ENCODE measurements around the gene ZNF485.

The ZNF485 gene

GRCh38 chr10:43658227-43658626 lies 52.0 kb downstream of the ZNF485 start:
- no peaks in the 10 kb centered on the region for H3K27me3 ChIP-seq (ENCODE audit: control insufficient read depth in 2 of 2, insufficient read depth in 2 of 2, low read length in 2 of 2)
- H3K27ac ChIP-seq (ENCODE audit: low read depth in 2 of 2, low read length in 2 of 2) = no peak overlapping the region
- no peaks in the 10 kb centered on the region for H3K4me1 ChIP-seq (ENCODE audit: control insufficient read depth in 2 of 2, insufficient read depth in 2 of 2, low read length in 2 of 2)
- no peaks in the 10 kb centered on the region for H3K9me3 ChIP-seq (ENCODE audit: control insufficient read depth in 2 of 2, low read length in 2 of 2)
- H3K36me3 ChIP-seq (ENCODE audit: control insufficient read depth in 2 of 2, insufficient read depth in 2 of 2, low read length in 2 of 2) = no peaks in the 10 kb centered on the region
- H3K9ac ChIP-seq (ENCODE audit: low read depth in 1 of 2, low read length in 2 of 2) = no peak overlapping the region
- no peak overlapping the region for H3K4me3 ChIP-seq (ENCODE audit: low read length in 2 of 2)

GRCh38 chr10:43665054-43665453 lies 58.8 kb downstream of the ZNF485 start:
- no peaks in the 10 kb centered on the region for H3K4me1 ChIP-seq (ENCODE audit: control insufficient read depth in 2 of 2, insufficient read depth in 2 of 2, low read length in 2 of 2)
- no peaks in the 10 kb centered on the region for H3K36me3 ChIP-seq (ENCODE audit: control insufficient read depth in 2 of 2, insufficient read depth in 2 of 2, low read length in 2 of 2)
- peaks cover 3% of the 10 kb centered on the region in 2 donors for H3K27me3 ChIP-seq (ENCODE audit: control insufficient read depth in 2 of 2, insufficient read depth in 2 of 2, low read length in 2 of 2)
- H3K27ac ChIP-seq (ENCODE audit: low read depth in 2 of 2, low read length in 2 of 2) = no peak overlapping the region
- no peak overlapping the region for H3K9ac ChIP-seq (ENCODE audit: low read depth in 1 of 2, low read length in 2 of 2)
- no peaks in the 10 kb centered on the region for H3K9me3 ChIP-seq (ENCODE audit: control insufficient read depth in 2 of 2, low read length in 2 of 2)
- no peak overlapping the region for H3K4me3 ChIP-seq (ENCODE audit: low read length in 2 of 2)

- Histone ChIP-seq H3K4me1 (ENCODE audit: control insufficient read depth in 2 of 2, insufficient read depth in 2 of 2, low read length in 2 of 2) (no peaks in the 10 kb centered on the region), H3K9ac (ENCODE audit: low read depth in 1 of 2, low read length in 2 of 2) (no peak overlapping the region), H3K27me3 (ENCODE audit: control insufficient read depth in 2 of 2, insufficient read depth in 2 of 2, low read length in 2 of 2) (peaks cover 3% of the 10 kb centered on the region in 2 donors), H3K27ac (ENCODE audit: low read depth in 2 of 2, low read length in 2 of 2) (no peak overlapping the region), H3K36me3 (ENCODE audit: control insufficient read depth in 2 of 2, insufficient read depth in 2 of 2, low read length in 2 of 2) (no peaks in the 10 kb centered on the region), H3K9me3 (ENCODE audit: control insufficient read depth in 2 of 2, low read length in 2 of 2) (no peaks in the 10 kb centered on the region), H3K4me3 (ENCODE audit: low read length in 2 of 2) (no peak overlapping the region)
Observed at GRCh38 chr10:43666552-43666951, 60.3 kb downstream of the ZNF485 start.

GRCh38 chr10:43667317-43667731 lies 61.1 kb downstream of the ZNF485 start:
- peaks cover 3% of the 10 kb centered on the region in 2 donors for H3K27me3 ChIP-seq (ENCODE audit: control insufficient read depth in 2 of 2, insufficient read depth in 2 of 2, low read length in 2 of 2)
- no peak overlapping the region for H3K9ac ChIP-seq (ENCODE audit: low read depth in 1 of 2, low read length in 2 of 2)
- no peak overlapping the region for H3K4me3 ChIP-seq (ENCODE audit: low read length in 2 of 2)

More at GRCh38 chr10:43667317-43667731, 61.1 kb downstream of the ZNF485 start:
- Histone ChIP-seq H3K4me1 (ENCODE audit: control insufficient read depth in 2 of 2, insufficient read depth in 2 of 2, low read length in 2 of 2) (no peaks in the 10 kb centered on the region), H3K27ac (ENCODE audit: low read depth in 2 of 2, low read length in 2 of 2) (no peak overlapping the region), H3K9me3 (ENCODE audit: control insufficient read depth in 2 of 2, low read length in 2 of 2) (no peaks in the 10 kb centered on the region), H3K36me3 (ENCODE audit: control insufficient read depth in 2 of 2, insufficient read depth in 2 of 2, low read length in 2 of 2) (no peaks in the 10 kb centered on the region)
